HepG2 (cell line): ENCODE results near the gene ESYT1. TPM values are rescaled to one million over a fixed set of nuclear protein-coding genes. Genes with fewer than 3 reads are reported as not detected.

ENCODE experiments used
- CEBPZ ChIP-seq: IDR thresholded peaks from 2 replicates; pipeline ENCODE4 v1.6.1; 2012; ENCODE audit warnings: low read length, improper control_type of control experiment
- GRHL1 ChIP-seq: sonication (generic); formaldehyde crosslinking; conservative IDR thresholded peaks from 2 replicates; pipeline ENCODE4 v1.8.0; 2022; ENCODE audit warnings: missing genetic modification reagents
- HDAC2 ChIP-seq: sonication (generic); formaldehyde crosslinking; IDR thresholded peaks from 2 replicates; pipeline ENCODE4 v1.4.0; 2020; ENCODE audit warnings: missing genetic modification reagents
- NR2F2 ChIP-seq: IDR thresholded peaks from 2 replicates; pipeline ENCODE4 v1.6.1; 2012; ENCODE audit warnings: low read depth, inconsistent platforms, borderline replicate concordance
- SAP130 ChIP-seq: IDR thresholded peaks from 2 replicates; pipeline ENCODE4 v1.6.1; 2016; ENCODE audit warnings: low read depth
- SMAD9 ChIP-seq: sonication (generic); formaldehyde crosslinking; IDR thresholded peaks from 2 replicates; pipeline ENCODE4 v1.5.1; 2020; ENCODE audit warnings: mild to moderate bottlenecking, missing genetic modification reagents
- SRSF1 ChIP-seq: fragments of 200-400 bp; formaldehyde crosslinking; optimal IDR thresholded peaks from 2 replicates; pipeline ENCODE3; 2017; ENCODE audit warnings: mild to moderate bottlenecking, low read depth, low read length, moderate library complexity
- TFAP4 ChIP-seq: sonication (generic); IDR thresholded peaks from 2 replicates; pipeline ENCODE4 v1.6.1; 2016; ENCODE audit warnings: low read depth, borderline replicate concordance
- THAP9 ChIP-seq: sonication (generic); formaldehyde crosslinking; IDR thresholded peaks from 2 replicates; pipeline ENCODE4; 2020; ENCODE audit warnings: missing genetic modification reagents, mild to moderate bottlenecking, borderline replicate concordance
- ZFP91 ChIP-seq: sonication (generic); formaldehyde crosslinking; IDR thresholded peaks from 2 replicates; pipeline ENCODE4 v1.9.0; 2022; ENCODE audit warnings: missing genetic modification reagents, mild to moderate bottlenecking, borderline replicate concordance
- ZNF235 ChIP-seq: sonication (generic); formaldehyde crosslinking; IDR thresholded peaks from 2 replicates; pipeline ENCODE4 v1.8.1; 2023; ENCODE audit warnings: mild to moderate bottlenecking, missing genetic modification reagents, borderline replicate concordance
- ZNF263 ChIP-seq: sonication (generic); formaldehyde crosslinking; IDR thresholded peaks from 2 replicates; pipeline ENCODE4 v1.4.0; 2020; ENCODE audit warnings: missing genetic modification reagents
- ZNF30 ChIP-seq: sonication (generic); formaldehyde crosslinking; IDR thresholded peaks from 2 replicates; pipeline ENCODE4 v1.5.0; 2020; ENCODE audit warnings: mild to moderate bottlenecking, missing genetic modification reagents
- ZNF513 ChIP-seq: sonication (generic); formaldehyde crosslinking; conservative IDR thresholded peaks from 2 replicates; pipeline ENCODE4 v1.5.0; 2020; ENCODE audit warnings: missing genetic modification reagents
- ZNF773 ChIP-seq: sonication (generic); formaldehyde crosslinking; IDR thresholded peaks from 2 replicates; pipeline ENCODE4 v1.4.0; 2020; ENCODE audit warnings: missing genetic modification reagents, borderline replicate concordance
- polyA plus RNA-seq, 8 experiments: library from polyadenylated mRNA; depleted of rRNA in 3 of 8; stranded (reverse) in 7 of 8; unstranded in 1 of 8; fragments of >200 nt; fragmentation: Illumina TruSeq in 4 of 8; extraction: Trizol in 4 of 8; gene quantifications; 2 replicates each; pipeline versions ENCODE4 v1.2.1 to v1.2.3, GENCODE V29; 2011 to 2016; ENCODE audit warnings: low read depth in 4 of 8, missing spikeins in 1 of 8, mixed read lengths in 1 of 8; ENCODE audit not compliant: insufficient read depth in 1 of 8
- total RNA-seq, 5 experiments: library from RNA; depleted of rRNA; stranded (reverse); fragments of >200 nt; fragmentation: Illumina TruSeq; extraction: Trizol; gene quantifications; 2 replicates each; pipeline ENCODE4 v1.2.3, GENCODE V29; 2016; ENCODE audit warnings: low read depth in 1 of 5

ESYT1 gene
- total and polyA plus RNA-seq, 2 of the 13 experiments (the other 11 are each of a cell fraction or from before 2014, with no cell fraction given) = 66.9 to 71.0 TPM

GRCh38 chr12:56116267-56117081, 11.6 kb upstream of the ESYT1 start, which contains the start of gene RPL41 (continued):
- no peak for TF ChIP-seq ZNF513
- no peak; the same call in 1 of the 2 replicates for TF ChIP-seq ZFP91 (CRISPR knock-in tag)
- TF ChIP-seq THAP9 (CRISPR knock-in tag) = no peak
- TF ChIP-seq SAP130 (CRISPR knock-in tag) = peak; percentile 89
- TF ChIP-seq ZNF263 (CRISPR knock-in tag) = 0 out of 2 replicates have a peak, but pooled peaks have one; percentile 18
- no peak for TF ChIP-seq ZNF773 (CRISPR knock-in tag)
- TF ChIP-seq ZNF235 (CRISPR knock-in tag) = peak; percentile 81; the same call in 1 of the 2 replicates
- TF ChIP-seq CEBPZ = no peak
- TF ChIP-seq GRHL1 (CRISPR knock-in tag) = no peak
- no peak for TF ChIP-seq SRSF1
- no peak for TF ChIP-seq ZNF30 (CRISPR knock-in tag)
- TF ChIP-seq HDAC2 (CRISPR knock-in tag) = 0 out of 2 replicates have a peak, but pooled peaks have one; percentile 46
- no peak for TF ChIP-seq SMAD9 (CRISPR knock-in tag)
- no peak for TF ChIP-seq TFAP4
- peak; percentile 17; the same call in 1 of the 2 replicates for TF ChIP-seq NR2F2
